ENCODE results near the gene RPGRIP1L. TPM values are rescaled to one million over a fixed set of nuclear protein-coding genes. Genes with fewer than 3 reads are reported as not detected.

The RPGRIP1L gene
- total and polyA plus RNA-seq, 2 of the 8 experiments (the other 6 are each of a cell fraction or from before 2014, with no cell fraction given), result 4.0 to 13.7 TPM

GRCh38 chr16:53598511-53599275 is 105.0 kb downstream of the RPGRIP1L start:
- Histone ChIP-seq H3K4me2 (ENCODE audit: insufficient read depth in 1 of 2, low read depth in 2 of 2, low read length in 2 of 2) (no peak overlapping the region), H2BK15ac (ENCODE audit: low read length) (no peak overlapping the region), H2BK20ac (ENCODE audit: low read length) (no peak overlapping the region), H3K4me3 (ENCODE audit: extremely low read depth in 1 of 4, insufficient read depth in 2 of 4, low read depth in 3 of 4, low read length in 4 of 4) (no peak overlapping the region), H3K4me1 (replicated peaks in 1 of 4; ENCODE audit: control insufficient read depth in 3 of 4, insufficient read depth in 4 of 4, low read length in 3 of 4) (no peaks in the 10 kb centered on the region), H4K8ac (ENCODE audit: extremely low read depth, insufficient read depth, low read length) (no peak overlapping the region), H2BK120ac (replicated peaks; ENCODE audit: low read depth, low read length) (no peak overlapping the region), H3K18ac (ENCODE audit: extremely low read depth, low read length) (no peak overlapping the region), H2AFZ (ENCODE audit: low read length) (no peak overlapping the region), H3K9ac (replicated peaks in 1 of 4; ENCODE audit: extremely low read depth in 1 of 4, low read depth in 3 of 4, low read length in 3 of 4) (no peak overlapping the region), H2AK5ac (ENCODE audit: low read depth, low read length) (no peak overlapping the region), H2BK5ac (ENCODE audit: low read depth, low read length) (no peak overlapping the region), H3K14ac (ENCODE audit: insufficient read length) (no peak overlapping the region), H3K27ac (ENCODE audit: low read depth, low read length) (no peak overlapping the region), H2BK12ac (ENCODE audit: low read depth, low read length) (no peak overlapping the region), H3K56ac (replicated peaks; ENCODE audit: insufficient read length, low read depth, low read length) (no peak overlapping the region), H3K27me3 (replicated peaks in 1 of 4; ENCODE audit: control insufficient read depth in 3 of 4, extremely low read depth in 1 of 4, insufficient read depth in 3 of 4, low read length in 3 of 4) (no peaks in the 10 kb centered on the region), H3K9me3 (ENCODE audit: insufficient read depth in 2 of 2, low read depth in 1 of 2, low read length in 1 of 2) (no peaks in the 10 kb centered on the region), H3K79me1 (ENCODE audit: low read depth, low read length) (no peaks in the 10 kb centered on the region), H3K36me3 (ENCODE audit: control insufficient read depth in 2 of 4, insufficient read depth in 4 of 4, low read length in 3 of 4) (no peaks in the 10 kb centered on the region; a peak in 1 of 8 replicates), H4K5ac (ENCODE audit: insufficient read length, low read depth, low read length) (no peak overlapping the region), H4K91ac (replicated peaks; ENCODE audit: insufficient read length, low read length) (no peak overlapping the region), H3K79me2 (ENCODE audit: control insufficient read depth in 1 of 2, insufficient read depth in 2 of 2, low read length in 2 of 2) (no peaks in the 10 kb centered on the region), H3K23me2 (ENCODE audit: low read depth, low read length) (no peaks in the 10 kb centered on the region), H3K23ac (ENCODE audit: insufficient read length) (no peak overlapping the region), H3K4ac (replicated peaks; ENCODE audit: insufficient read length, low read depth, low read length) (no peak overlapping the region), H4K20me1 (replicated peaks in 1 of 2; ENCODE audit: control insufficient read depth in 1 of 2, insufficient read depth in 2 of 2, low read length in 2 of 2) (no peaks in the 10 kb centered on the region)
- no peak for DNase-seq (ENCODE audit: low read depth in 1 of 2, low spot score in 2 of 2)
- no peak for FAIRE-seq
- whole genome bisulfite sequencing, 2 experiments (ENCODE audit: extremely low coverage in 1 of 2, insufficient coverage in 1 of 2, insufficient read length in 1 of 2, insufficient replicate concordance in 2 of 2, low coverage in 1 of 2, low lambda C conversion rate in 2 of 2, missing lambda C conversion rate in 1 of 2), result 82% methylated on average over 3 of the region's 3 CpGs; no CpG with 5 or more reads in 1 of the 2 experiments
- no peak for TF ChIP-seq RAD21 (IDR thresholded peaks at IDR 0.05 in 1 of 2, conservative IDR thresholded peaks at IDR 0.05 in 1 of 2; ENCODE audit: low read depth in 2 of 2, low read length in 2 of 2)
- TF ChIP-seq FOSL1 (IDR thresholded peaks at IDR 0.05; ENCODE audit: insufficient read depth, low read depth, low read length), result no peak
- no peak for TF ChIP-seq POLR2A (IDR thresholded peaks at IDR 0.05; ENCODE audit: control extremely low read depth in 1 of 2, low read depth in 2 of 2, low read length in 2 of 2)
- TF ChIP-seq CBX8 (IDR thresholded peaks at IDR 0.05; ENCODE audit: borderline replicate concordance, low read depth, low read length), result no peak
- ChIA-PET CTCF (ENCODE audit: partially characterized antibody) (no interaction called here), POLR2A (ENCODE audit: partially characterized antibody) (no interaction called here)

All from H1 (cell line).